ENCODE results near the gene NCCRP1. TPM values are rescaled to one million over a fixed set of nuclear protein-coding genes. Genes with fewer than 3 reads are reported as not detected.

Gene NCCRP1
- total and polyA plus RNA-seq, 2 donors (not counting 3 experiments of a cell fraction or from before 2014, with no cell fraction given), result 0.06 TPM; not detected in 1

- dilution Hi-C loops (cut with MboI; ENCODE audit: extremely low pct_ligation_motif_present, low sequenced_read_pairs), result no loop called here
- TF ChIP-seq POLR2AphosphoS5 (IDR thresholded peaks at IDR 0.05; ENCODE audit: insufficient read depth, low read depth, low read length), result no peak
- no peak for TF ChIP-seq GATA2 (IDR thresholded peaks at IDR 0.05; ENCODE audit: insufficient read depth, insufficient read length, low read depth, low read length)
- H3K79me2 ChIP-seq (ENCODE audit: control insufficient read depth, insufficient read depth, low read length), result no peaks in the 10 kb centered on the region
- H3K9ac ChIP-seq (replicated peaks; ENCODE audit: extremely low read depth, insufficient read depth, low read length), result no peak overlapping the region
- H4K20me1 ChIP-seq (replicated peaks; ENCODE audit: control insufficient read depth, extremely low read depth, insufficient read depth, low read length), result no peaks in the 10 kb centered on the region
- intact Hi-C loops (cut with micrococcal nuclease), result no loop called here
- POLR2A ChIA-PET, result interaction anchor here (0.6 kb wide), 1 partner anchor 22 kb away, joined by 3 read pairs; no protein-coding TSS in a partner anchor
- H3K27ac ChIP-seq (ENCODE audit: insufficient read depth, low read depth, low read length), result no peak overlapping the region
- H3K27me3 ChIP-seq (ENCODE audit: control insufficient read depth in 2 of 2, insufficient read depth in 2 of 2, low read length in 2 of 2), result no peaks in the 10 kb centered on the region
- FAIRE-seq, result no peak
- H3K4me2 ChIP-seq (ENCODE audit: insufficient read depth, low read length), result no peak overlapping the region
- no peaks in the 10 kb centered on the region for H3K9me3 ChIP-seq (replicated peaks; ENCODE audit: control insufficient read depth, insufficient read depth, low read length)
- CTCF ChIA-PET, result interaction anchor here (0.8 kb wide), 1 partner anchor 116 kb away, joined by 3 read pairs; no protein-coding TSS in a partner anchor
- no peaks in the 10 kb centered on the region for H3K36me3 ChIP-seq (ENCODE audit: control insufficient read depth in 2 of 2, extremely low read depth in 1 of 2, insufficient read depth in 2 of 2, low read length in 2 of 2)
- no peaks in the 10 kb centered on the region for H3K9me1 ChIP-seq (replicated peaks; ENCODE audit: control insufficient read depth, extremely low read depth, insufficient read depth, low read length)
- no peak overlapping the region for H2AFZ ChIP-seq (ENCODE audit: low read depth, low read length)
- DNase-seq (ENCODE audit: low read depth, low spot score), result no peak
- H3K4me3 ChIP-seq (replicated peaks in 1 of 3; ENCODE audit: insufficient read depth in 1 of 3, low read depth in 1 of 3, low read length in 3 of 3), result no peak overlapping the region
- no TSS peak for BruUV-seq (replicated peaks)
- no peaks in the 10 kb centered on the region for H3K4me1 ChIP-seq (ENCODE audit: control insufficient read depth, extremely low read depth, insufficient read depth, low read length)
Observed at GRCh38 chr19:39238209-39238608, 41.4 kb downstream of the NCCRP1 start.

DNA sequence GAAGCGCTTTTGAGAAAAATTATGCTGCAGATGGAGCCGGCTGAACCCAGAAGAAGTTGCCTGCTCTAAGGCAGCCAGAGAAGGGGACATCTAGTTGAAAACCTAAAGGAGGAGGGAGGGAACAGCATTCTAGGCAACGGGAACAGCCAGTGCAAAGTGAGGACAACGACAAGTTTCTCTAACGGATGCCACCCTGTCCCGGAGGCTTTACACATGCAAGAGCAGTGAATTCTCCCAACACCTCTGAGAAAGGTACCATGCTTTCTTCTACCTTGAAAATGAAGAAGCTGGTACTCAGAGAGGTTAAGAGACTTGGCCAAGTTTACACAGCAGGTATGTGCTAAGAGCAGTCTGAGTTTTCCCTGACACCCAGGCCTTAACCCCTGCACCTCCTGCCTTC lies 42.2 kb downstream of the NCCRP1 start:
- FAIRE-seq (no peak), DNase-seq (ENCODE audit: low read depth, low spot score) (no peak)
- TF ChIP-seq EZH2 (IDR thresholded peaks at IDR 0.05; ENCODE audit: borderline replicate concordance, low read depth, low read length, severe bottlenecking) (no peak), FOS (IDR thresholded peaks at IDR 0.05; ENCODE audit: borderline replicate concordance, insufficient read depth, low read length) (no peak), MAX (IDR thresholded peaks at IDR 0.05; ENCODE audit: insufficient read depth, insufficient read length) (no peak), MYC (IDR thresholded peaks at IDR 0.05; ENCODE audit: low read depth, low read length) (no peak), POLR2A (IDR thresholded peaks at IDR 0.05; ENCODE audit: low read depth, low read length) (no peak), JUN (IDR thresholded peaks at IDR 0.05; ENCODE audit: borderline replicate concordance, insufficient read depth, insufficient read length, low read depth) (no peak), POLR2AphosphoS5 (IDR thresholded peaks at IDR 0.05; ENCODE audit: insufficient read depth, low read depth, low read length) (no peak), GATA2 (IDR thresholded peaks at IDR 0.05; ENCODE audit: insufficient read depth, insufficient read length, low read depth, low read length) (no peak)
- TF ChIP-seq, protein P1, sequence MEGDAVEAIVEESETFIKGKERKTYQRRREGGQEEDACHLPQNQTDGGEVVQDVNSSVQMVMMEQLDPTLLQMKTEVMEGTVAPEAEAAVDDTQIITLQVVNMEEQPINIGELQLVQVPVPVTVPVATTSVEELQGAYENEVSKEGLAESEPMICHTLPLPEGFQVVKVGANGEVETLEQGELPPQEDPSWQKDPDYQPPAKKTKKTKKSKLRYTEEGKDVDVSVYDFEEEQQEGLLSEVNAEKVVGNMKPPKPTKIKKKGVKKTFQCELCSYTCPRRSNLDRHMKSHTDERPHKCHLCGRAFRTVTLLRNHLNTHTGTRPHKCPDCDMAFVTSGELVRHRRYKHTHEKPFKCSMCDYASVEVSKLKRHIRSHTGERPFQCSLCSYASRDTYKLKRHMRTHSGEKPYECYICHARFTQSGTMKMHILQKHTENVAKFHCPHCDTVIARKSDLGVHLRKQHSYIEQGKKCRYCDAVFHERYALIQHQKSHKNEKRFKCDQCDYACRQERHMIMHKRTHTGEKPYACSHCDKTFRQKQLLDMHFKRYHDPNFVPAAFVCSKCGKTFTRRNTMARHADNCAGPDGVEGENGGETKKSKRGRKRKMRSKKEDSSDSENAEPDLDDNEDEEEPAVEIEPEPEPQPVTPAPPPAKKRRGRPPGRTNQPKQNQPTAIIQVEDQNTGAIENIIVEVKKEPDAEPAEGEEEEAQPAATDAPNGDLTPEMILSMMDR (IDR thresholded peaks at IDR 0.05; ENCODE audit: extremely low read depth in 1 of 2, insufficient read depth in 1 of 2, low read depth in 1 of 2, low read length in 2 of 2), result no peak
- no peaks in the 10 kb centered on the region for H3K36me3 ChIP-seq (ENCODE audit: control insufficient read depth in 2 of 2, extremely low read depth in 1 of 2, insufficient read depth in 2 of 2, low read length in 2 of 2)
- no peaks in the 10 kb centered on the region for H4K20me1 ChIP-seq (replicated peaks; ENCODE audit: control insufficient read depth, extremely low read depth, insufficient read depth, low read length)
- H3K27ac ChIP-seq (ENCODE audit: insufficient read depth, low read depth, low read length), result no peak overlapping the region
- POLR2A ChIA-PET, result interaction anchor here (0.6 kb wide), 1 partner anchor 22 kb away, joined by 3 read pairs; no protein-coding TSS in a partner anchor
- no peaks in the 10 kb centered on the region for H3K9me3 ChIP-seq (replicated peaks; ENCODE audit: control insufficient read depth, insufficient read depth, low read length)
- dilution Hi-C loops (cut with MboI; ENCODE audit: extremely low pct_ligation_motif_present, low sequenced_read_pairs), result no loop called here
- H3K4me1 ChIP-seq (ENCODE audit: control insufficient read depth, extremely low read depth, insufficient read depth, low read length), result no peaks in the 10 kb centered on the region
- H3K4me2 ChIP-seq (ENCODE audit: insufficient read depth, low read length), result no peak overlapping the region
- CTCF ChIA-PET, result no interaction called here
- H3K4me3 ChIP-seq (replicated peaks in 1 of 3; ENCODE audit: insufficient read depth in 1 of 3, low read depth in 1 of 3, low read length in 3 of 3), result no peak overlapping the region
- no peak overlapping the region for H3K9ac ChIP-seq (replicated peaks; ENCODE audit: extremely low read depth, insufficient read depth, low read length)
- H2AFZ ChIP-seq (ENCODE audit: low read depth, low read length), result no peak overlapping the region
- H3K9me1 ChIP-seq (replicated peaks; ENCODE audit: control insufficient read depth, extremely low read depth, insufficient read depth, low read length), result no peaks in the 10 kb centered on the region
- no peaks in the 10 kb centered on the region for H3K79me2 ChIP-seq (ENCODE audit: control insufficient read depth, insufficient read depth, low read length)
- no peaks in the 10 kb centered on the region for H3K27me3 ChIP-seq (ENCODE audit: control insufficient read depth in 2 of 2, insufficient read depth in 2 of 2, low read length in 2 of 2)
- no TSS peak for BruUV-seq (replicated peaks)
- intact Hi-C loops (cut with micrococcal nuclease), result no loop called here
